Vagina (tissue), 2 donors: Measurements from ENCODE around the gene KIF1A. TPM values are rescaled to one million over a fixed set of nuclear protein-coding genes. Genes with fewer than 3 reads are reported as not detected.

ENCODE experiments used
- DNase-seq, 2 donors: peaks; one replicate each; pipeline ENCODE4 v3.0.0-alpha.2; 2017; ENCODE audit errors: extremely low spot score in 2 of 2
- H3K27ac ChIP-seq: fragments of 200-600 bp; sonication (generic); one replicate; pipeline ENCODE4 v1.5.1; 2019
- H3K27me3 ChIP-seq: fragments of 200-600 bp; sonication (generic); one replicate; pipeline ENCODE4 v1.5.1; 2019
- H3K36me3 ChIP-seq, 2 donors: fragments of 200-600 bp; sonication (generic); one replicate each; pipeline ENCODE4 v1.5.1; 2017 to 2019
- H3K4me1 ChIP-seq: fragments of 200-600 bp; sonication (generic); one replicate; pipeline ENCODE4 v1.5.1; 2019
- H3K4me3 ChIP-seq, 2 donors: fragments of 200-600 bp; sonication (generic); 1 replicate in 1 of 2; 2 replicates in 1 of 2; pipeline ENCODE4 v1.5.1; 2016 to 2019
- H3K9me3 ChIP-seq: fragments of 200-600 bp; sonication (generic); one replicate; pipeline ENCODE4 v1.5.1; 2019
- CTCF ChIP-seq, 3 experiments: fragments of 450-650 bp in 2 of 3; fragments of 200-600 bp in 1 of 3; sonication (generic) in 1 of 3; IDR thresholded peaks; one replicate each; pipeline ENCODE4 v1.5.1; 2017 to 2019; ENCODE audit warnings: antibody characterized with exemption in 3 of 3, mild to moderate bottlenecking in 2 of 3, moderate library complexity in 2 of 3
- POLR2A ChIP-seq, 2 donors: fragments of 450-650 bp; IDR thresholded peaks; one replicate each; pipeline ENCODE4 v1.6.1; 2017; ENCODE audit warnings: antibody characterized with exemption in 2 of 2, mild to moderate bottlenecking in 2 of 2, moderate library complexity in 2 of 2
- POLR2AphosphoS5 ChIP-seq, 2 donors: sonication (generic); formaldehyde crosslinking; IDR thresholded peaks; one replicate each; pipeline ENCODE4 v1.9.0; 2017; ENCODE audit warnings: antibody characterized with exemption in 2 of 2, mild to moderate bottlenecking in 2 of 2, low read depth in 1 of 2; ENCODE audit not compliant: insufficient read depth in 1 of 2
- intact Hi-C: fragments of 100-400 bp; cut with DNase I; formaldehyde crosslinking; loops from one replicate; pipeline ENCODE4 v1.15.1; 2023
- total RNA-seq: library from RNA; depleted of rRNA; stranded (reverse); fragments of >200 nt; gene quantifications from one replicate; pipeline ENCODE4 v1.2.3, GENCODE V29; 2016

Gene KIF1A
- total RNA-seq, 1 donor from 2014 or later = 6.1 TPM

- TF ChIP-seq CTCF (IDR thresholded peaks at IDR 0.05) (no peak), POLR2A (IDR thresholded peaks at IDR 0.05) (no peak), POLR2AphosphoS5 (IDR thresholded peaks at IDR 0.05; ENCODE audit: insufficient read depth in 1 of 2, low read depth in 1 of 2) (no peak)
- Histone ChIP-seq H3K27me3 (no peaks in the 10 kb centered on the region), H3K4me1 (no peaks in the 10 kb centered on the region), H3K9me3 (no peaks in the 10 kb centered on the region), H3K27ac (no peak overlapping the region), H3K36me3 (no peaks in the 10 kb centered on the region), H3K4me3 (no peak overlapping the region)
- intact Hi-C loops = no loop called here
- no peak for DNase-seq
These were observed 108.3 kb downstream of the KIF1A start for GRCh38 chr2:240711701-240712100.

DNA sequence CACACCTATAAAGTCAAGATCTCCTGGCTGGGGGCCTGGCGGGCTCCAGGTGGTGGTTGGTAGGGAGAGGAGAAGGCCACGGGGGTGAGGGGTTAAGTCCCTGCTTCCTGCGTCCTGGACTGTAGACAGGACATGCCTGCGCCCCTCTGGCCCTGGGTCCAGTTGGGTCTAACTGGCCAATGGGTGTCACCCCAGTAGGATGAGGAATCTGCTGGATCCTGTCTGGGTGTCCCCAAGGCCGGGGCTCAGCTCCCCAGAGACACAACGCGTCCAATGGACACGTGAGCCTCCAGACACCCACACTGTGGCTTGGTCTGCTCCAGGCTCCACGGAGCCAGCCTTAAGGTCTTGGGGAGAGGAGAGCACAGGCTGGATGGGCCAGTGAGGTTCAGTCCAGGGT is 108.7 kb downstream of the KIF1A start:
- Histone ChIP-seq H3K27me3 (no peaks in the 10 kb centered on the region), H3K4me3 (no peak overlapping the region), H3K36me3 (no peaks in the 10 kb centered on the region), H3K27ac (no peak overlapping the region), H3K4me1 (no peaks in the 10 kb centered on the region), H3K9me3 (no peaks in the 10 kb centered on the region)
- intact Hi-C loops = no loop called here
- DNase-seq = no peak
- no peak for TF ChIP-seq POLR2A (IDR thresholded peaks at IDR 0.05)
- no peak for TF ChIP-seq POLR2AphosphoS5 (IDR thresholded peaks at IDR 0.05; ENCODE audit: insufficient read depth in 1 of 2, low read depth in 1 of 2)
- TF ChIP-seq CTCF (IDR thresholded peaks at IDR 0.05) = no peak

DNA sequence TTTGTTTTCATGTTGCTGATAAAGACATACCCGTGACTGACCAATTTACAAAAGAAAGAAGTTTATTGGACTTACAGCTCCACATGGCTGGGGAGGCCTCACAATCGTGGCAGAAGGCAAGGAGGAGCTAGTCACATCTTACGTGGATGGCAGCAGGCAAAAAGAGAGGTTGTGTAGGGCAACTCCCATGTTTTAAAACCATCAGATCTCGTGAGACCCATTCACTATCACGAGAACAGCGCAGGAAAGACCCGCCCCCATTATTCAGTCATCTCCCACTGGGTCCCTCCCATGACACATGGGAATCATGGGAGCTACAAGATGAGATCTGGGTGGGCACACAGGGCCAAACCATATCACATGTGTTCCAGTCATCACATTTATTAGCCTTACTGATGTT is 111.6 kb downstream of the KIF1A start:
- intact Hi-C loops = no loop called here
- TF ChIP-seq POLR2A (IDR thresholded peaks at IDR 0.05) = no peak
- H3K27ac ChIP-seq = no peak overlapping the region
- no peaks in the 10 kb centered on the region for H3K27me3 ChIP-seq
- no peak for DNase-seq
- H3K9me3 ChIP-seq = no peaks in the 10 kb centered on the region
- H3K4me1 ChIP-seq = no peaks in the 10 kb centered on the region
- H3K36me3 ChIP-seq = no peaks in the 10 kb centered on the region
- H3K4me3 ChIP-seq = no peak overlapping the region

DNA sequence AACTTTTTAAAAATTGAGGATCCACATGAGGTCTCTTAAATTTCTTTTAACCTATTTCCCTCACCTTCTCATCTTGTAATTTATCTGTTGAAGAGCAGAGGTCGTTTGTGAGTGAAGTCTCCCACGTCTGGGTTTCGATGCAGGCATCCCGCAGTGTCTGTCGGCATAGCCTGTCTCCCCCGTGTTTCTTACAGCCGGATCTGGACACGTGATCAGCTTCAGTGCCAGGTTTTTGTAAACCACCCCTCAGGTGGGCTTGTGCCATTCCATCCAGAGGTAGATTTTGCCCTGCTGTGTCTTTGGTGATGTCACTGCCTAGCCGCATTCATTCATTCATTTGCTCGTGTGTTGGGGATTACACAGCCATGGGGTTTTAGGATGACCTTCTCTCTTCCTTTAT is 112.2 kb downstream of the KIF1A start:
- no peak overlapping the region for H3K27ac ChIP-seq
- DNase-seq = no peak
- intact Hi-C loops = no loop called here
- no peak overlapping the region for H3K4me3 ChIP-seq
- H3K4me1 ChIP-seq = no peaks in the 10 kb centered on the region
- H3K36me3 ChIP-seq = no peaks in the 10 kb centered on the region
- TF ChIP-seq POLR2A (IDR thresholded peaks at IDR 0.05) = no peak
- TF ChIP-seq POLR2AphosphoS5 (IDR thresholded peaks at IDR 0.05; ENCODE audit: insufficient read depth in 1 of 2, low read depth in 1 of 2) = no peak
- no peak for TF ChIP-seq CTCF (IDR thresholded peaks at IDR 0.05)
- H3K9me3 ChIP-seq = no peaks in the 10 kb centered on the region
- no peaks in the 10 kb centered on the region for H3K27me3 ChIP-seq

DNA sequence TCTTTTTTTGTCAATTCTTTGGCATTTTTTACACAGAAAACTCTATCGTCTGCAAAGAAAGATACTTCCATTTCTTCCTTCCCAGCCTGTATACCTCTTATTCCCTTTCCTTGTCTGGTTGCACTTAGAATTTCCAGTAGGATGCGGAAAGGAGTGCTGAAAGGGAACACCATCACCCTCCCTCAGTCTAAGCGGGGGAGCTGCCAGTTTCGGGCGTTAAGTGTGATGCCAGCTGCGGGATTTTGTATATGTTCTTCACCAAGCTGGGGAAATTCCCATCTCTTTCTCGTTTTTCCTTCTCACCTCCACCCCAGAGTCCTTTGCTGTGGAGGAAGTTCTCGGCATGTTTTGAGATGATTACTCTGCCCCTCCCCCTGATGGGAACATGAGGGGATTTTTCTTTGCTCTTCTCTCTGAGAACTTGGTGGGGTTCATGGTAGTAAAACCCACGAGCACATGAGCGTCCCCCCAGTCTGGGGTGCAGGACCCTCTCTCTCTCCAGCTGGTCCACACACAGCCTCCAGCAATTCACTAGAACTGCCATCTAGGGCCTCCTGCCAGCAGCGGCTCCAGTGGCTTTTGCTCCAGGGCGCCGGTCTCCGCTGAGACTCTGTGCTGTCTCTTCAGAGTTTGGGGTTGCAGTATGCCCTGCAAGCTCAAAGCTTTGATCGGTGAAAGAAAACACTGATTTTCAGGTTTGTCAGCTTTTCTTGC is 112.8 kb downstream of the KIF1A start:
- intact Hi-C loops = no loop called here
- Histone ChIP-seq H3K4me1 (no peaks in the 10 kb centered on the region), H3K9me3 (no peaks in the 10 kb centered on the region), H3K36me3 (no peaks in the 10 kb centered on the region), H3K27ac (no peak overlapping the region), H3K27me3 (no peaks in the 10 kb centered on the region), H3K4me3 (no peak overlapping the region)
- TF ChIP-seq POLR2A (IDR thresholded peaks at IDR 0.05) (no peak), POLR2AphosphoS5 (IDR thresholded peaks at IDR 0.05; ENCODE audit: insufficient read depth in 1 of 2, low read depth in 1 of 2) (no peak), CTCF (IDR thresholded peaks at IDR 0.05) (no peak)
- DNase-seq = no peak
